Measurements from ENCODE around the gene SLC4A11.

GRCh38 chr20:3181270-3181669, 57.7 kb downstream of the SLC4A11 start:
- TF ChIP-seq POLR2A (IDR thresholded peaks at IDR 0.05) (no peak), CTCF (IDR thresholded peaks at IDR 0.05 in 4 of 5, conservative IDR thresholded peaks at IDR 0.05 in 1 of 5) (no peak)

Measured in gastrocnemius medialis (tissue), 4 donors.